Choroid plexus epithelial cell (primary cell): ENCODE results near the gene NUDCD2.
A peak's percentile ranks its signal among the peaks of the same experiment; 100 is the strongest.

Experiments used
- DNase-seq: peaks from one replicate; pipeline ENCODE4 v3.0.0-alpha.2; 2010; ENCODE audit warnings: low read depth
- H3K4me3 ChIP-seq: 2 replicates; pipeline ENCODE4 v1.5.1; 2011; ENCODE audit warnings: low read depth, mild to moderate bottlenecking, control low read depth, low read length, moderate library complexity
- TF ChIP-seq, protein P1 (sequence below): conservative IDR thresholded peaks from 2 replicates; pipeline ENCODE4 v1.5.1; 2011; ENCODE audit warnings: low read depth, mild to moderate bottlenecking, control low read depth, inconsistent platforms, low read length, moderate library complexity

The NUDCD2 gene

GRCh38 chr5:163496286-163496685 is 36.4 kb upstream of the NUDCD2 start:
- TF ChIP-seq, protein P1, sequence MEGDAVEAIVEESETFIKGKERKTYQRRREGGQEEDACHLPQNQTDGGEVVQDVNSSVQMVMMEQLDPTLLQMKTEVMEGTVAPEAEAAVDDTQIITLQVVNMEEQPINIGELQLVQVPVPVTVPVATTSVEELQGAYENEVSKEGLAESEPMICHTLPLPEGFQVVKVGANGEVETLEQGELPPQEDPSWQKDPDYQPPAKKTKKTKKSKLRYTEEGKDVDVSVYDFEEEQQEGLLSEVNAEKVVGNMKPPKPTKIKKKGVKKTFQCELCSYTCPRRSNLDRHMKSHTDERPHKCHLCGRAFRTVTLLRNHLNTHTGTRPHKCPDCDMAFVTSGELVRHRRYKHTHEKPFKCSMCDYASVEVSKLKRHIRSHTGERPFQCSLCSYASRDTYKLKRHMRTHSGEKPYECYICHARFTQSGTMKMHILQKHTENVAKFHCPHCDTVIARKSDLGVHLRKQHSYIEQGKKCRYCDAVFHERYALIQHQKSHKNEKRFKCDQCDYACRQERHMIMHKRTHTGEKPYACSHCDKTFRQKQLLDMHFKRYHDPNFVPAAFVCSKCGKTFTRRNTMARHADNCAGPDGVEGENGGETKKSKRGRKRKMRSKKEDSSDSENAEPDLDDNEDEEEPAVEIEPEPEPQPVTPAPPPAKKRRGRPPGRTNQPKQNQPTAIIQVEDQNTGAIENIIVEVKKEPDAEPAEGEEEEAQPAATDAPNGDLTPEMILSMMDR, result no peak
- no peak overlapping the region for H3K4me3 ChIP-seq
- no peak for DNase-seq

DNA sequence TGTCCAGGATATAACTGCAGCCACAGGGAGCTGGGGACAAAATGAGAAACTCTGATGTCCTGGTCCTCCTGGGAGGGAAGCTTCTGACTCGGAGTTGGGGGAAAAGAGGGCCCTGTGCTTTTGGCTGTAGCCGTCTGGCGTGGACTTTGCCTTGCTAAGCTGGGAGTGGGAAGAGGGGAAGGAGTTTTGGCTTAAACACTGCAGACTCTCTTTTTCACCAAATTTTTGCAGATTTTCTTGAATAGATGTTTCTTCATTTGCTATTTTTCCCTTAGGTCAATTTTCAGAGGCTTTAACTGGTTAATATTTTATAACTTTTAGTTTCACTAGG is 29.8 kb upstream of the NUDCD2 start:
- no peak for DNase-seq
- TF ChIP-seq, protein P1, result no peak
- no peak overlapping the region for H3K4me3 ChIP-seq

DNA sequence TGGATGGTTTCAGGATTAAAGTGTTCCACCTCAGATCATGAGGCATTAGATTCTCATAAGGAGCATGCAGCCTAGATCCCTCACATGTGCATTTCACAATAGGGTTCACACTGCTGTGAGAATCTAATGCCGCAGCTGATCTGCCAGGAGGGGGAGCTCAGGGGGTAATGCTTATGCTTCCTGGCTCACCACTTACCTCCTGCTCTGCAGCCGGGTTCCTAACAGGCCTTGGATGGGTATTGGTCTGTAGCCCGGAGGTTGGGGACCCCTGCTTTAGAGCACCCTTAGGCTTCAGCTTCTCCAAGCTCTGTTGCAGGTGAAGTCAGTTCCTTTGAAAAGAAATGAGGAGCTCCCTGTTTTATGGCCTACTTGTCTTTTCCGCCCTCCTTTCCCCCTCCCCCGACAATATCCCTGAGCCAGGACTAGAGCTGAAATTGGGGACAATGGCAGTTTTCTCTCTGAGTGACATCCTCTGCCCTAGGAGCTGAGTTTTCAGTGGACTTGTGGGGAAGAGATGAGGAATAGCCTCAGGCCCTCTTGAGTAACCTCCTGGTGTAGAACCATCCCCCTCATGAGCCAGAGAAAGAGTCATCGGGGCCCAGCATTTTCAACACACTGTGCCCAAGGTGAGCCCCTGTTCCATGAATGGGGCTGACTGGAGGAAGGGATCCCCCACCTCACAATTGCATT is 29.3 kb upstream of the NUDCD2 start:
- H3K4me3 ChIP-seq, result no peak overlapping the region
- DNase-seq, result peak; percentile 48
- TF ChIP-seq, protein P1, result peak; percentile 34

GRCh38 chr5:163478982-163479271 is 19.0 kb upstream of the NUDCD2 start:
- TF ChIP-seq, protein P1, result no peak
- no peak for DNase-seq
- no peak overlapping the region for H3K4me3 ChIP-seq

- TF ChIP-seq, protein P1, result no peak
Observed at GRCh38 chr5:163478126-163478981, 18.5 kb upstream of the NUDCD2 start.

GRCh38 chr5:163475411-163475810 is 15.5 kb upstream of the NUDCD2 start:
- TF ChIP-seq, protein P1, result no peak
- DNase-seq, result no peak
- H3K4me3 ChIP-seq, result no peak overlapping the region

More at GRCh38 chr5:163478126-163478981, 18.5 kb upstream of the NUDCD2 start:
- DNase-seq, result peak; percentile 27
- no peak overlapping the region for H3K4me3 ChIP-seq

DNA sequence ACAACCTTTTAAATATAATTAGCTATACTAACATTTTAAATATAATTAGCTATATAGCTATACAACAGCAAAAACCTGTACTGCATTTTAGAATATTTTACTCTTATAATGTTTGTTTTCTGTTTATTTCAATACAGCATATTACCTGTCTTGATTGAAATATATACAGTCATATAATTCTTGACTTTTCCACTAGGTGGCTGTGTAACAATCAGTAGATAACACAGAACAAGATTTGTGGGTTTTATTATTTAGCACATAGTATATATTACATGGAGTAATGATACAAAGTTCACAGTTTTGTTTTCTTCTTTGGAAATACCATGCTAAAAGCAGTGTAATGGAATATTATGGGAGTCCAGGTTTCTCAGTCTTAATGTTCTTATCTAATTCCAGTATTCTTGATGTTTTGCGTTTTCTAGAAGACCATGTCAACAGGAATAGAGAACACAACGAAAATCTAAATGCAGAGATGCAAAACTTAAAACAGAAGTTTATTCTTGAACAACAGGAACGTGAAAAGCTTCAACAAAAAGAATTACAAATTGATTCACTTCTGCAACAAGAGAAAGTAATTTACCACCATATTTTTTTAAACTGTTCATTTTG is 13.8 kb upstream of the NUDCD2 start:
- TF ChIP-seq, protein P1, result no peak
- H3K4me3 ChIP-seq, result no peak overlapping the region
- DNase-seq, result no peak
